Measurements from ENCODE around the gene CRYGN.

The CRYGN gene

DNA sequence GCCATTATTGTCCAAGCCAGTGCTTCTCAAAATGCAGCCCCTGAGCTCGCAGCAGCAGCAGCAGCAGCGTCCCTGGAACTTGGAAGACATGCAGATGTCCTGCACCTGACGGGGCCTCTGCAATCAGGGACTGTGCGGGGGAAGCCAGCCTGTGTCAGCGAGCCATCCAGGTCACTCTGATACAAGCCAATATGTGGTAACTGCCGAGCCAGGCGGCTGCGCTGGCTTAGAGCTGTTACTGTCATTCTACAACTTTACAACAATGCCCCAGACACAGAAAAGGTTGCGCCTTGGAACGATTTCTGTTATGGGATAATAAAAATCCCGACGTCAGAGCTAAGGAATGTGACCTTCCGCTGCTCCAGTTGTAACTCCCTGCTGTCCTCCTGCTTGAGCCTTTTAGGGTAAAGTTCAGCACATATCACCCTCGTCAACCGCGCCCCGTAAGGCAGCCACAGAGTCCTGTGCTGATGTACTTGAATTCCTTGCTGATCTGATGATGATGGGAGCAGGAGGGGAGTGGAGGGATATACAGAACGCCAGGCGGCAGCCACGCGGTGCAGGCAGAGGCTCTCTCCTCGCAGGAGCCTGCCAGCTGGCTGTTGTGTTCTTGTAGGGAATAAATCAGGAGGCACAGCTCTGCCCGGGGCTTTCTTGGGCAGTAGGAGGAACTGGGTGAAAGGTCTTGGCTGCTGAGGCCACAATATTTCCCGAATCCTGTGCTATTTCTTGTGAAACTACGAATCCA lies 20.0 kb upstream of the CRYGN start:
- no peak for DNase-seq

DNA sequence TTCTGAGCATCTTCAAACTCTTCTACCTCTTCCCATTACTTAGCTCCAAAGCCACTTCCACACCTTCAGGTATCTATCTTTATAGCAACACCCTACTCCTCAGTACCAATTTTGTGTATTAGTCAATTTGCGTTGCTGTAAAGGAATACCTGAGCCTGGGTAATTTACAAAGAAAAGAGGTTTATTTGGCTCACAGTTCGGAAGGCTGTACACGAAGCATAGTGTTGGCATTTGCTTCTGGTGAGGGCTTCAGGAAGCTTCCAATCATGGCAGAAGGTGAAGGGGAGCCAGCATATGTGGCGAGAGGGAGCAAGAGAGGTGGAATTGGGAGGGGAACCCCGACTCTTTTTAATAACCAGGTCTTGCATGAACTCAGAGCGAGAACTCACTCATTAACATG lies 17.6 kb upstream of the CRYGN start:
- DNase-seq: no peak

DNA sequence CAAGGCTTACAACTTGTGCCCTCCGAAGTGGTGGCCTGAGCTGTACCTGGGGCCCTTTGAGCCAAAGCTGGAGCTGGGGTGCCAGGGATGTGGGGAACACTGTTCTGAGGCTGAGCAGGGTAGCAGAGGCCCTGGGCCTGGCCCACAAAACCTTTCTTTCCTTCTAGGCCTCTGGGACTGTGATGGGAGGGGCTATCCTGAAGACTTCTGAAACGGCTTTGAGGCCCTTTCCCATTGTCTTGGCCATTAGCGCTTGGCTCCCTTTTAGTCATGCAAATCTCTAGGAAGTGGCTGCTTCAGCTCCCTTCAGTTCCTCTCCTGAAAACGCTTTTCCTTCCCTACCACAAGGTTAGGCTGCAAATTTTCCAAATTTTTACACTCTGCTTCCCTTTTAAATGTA lies 16.8 kb upstream of the CRYGN start:
- no peak for DNase-seq

DNA sequence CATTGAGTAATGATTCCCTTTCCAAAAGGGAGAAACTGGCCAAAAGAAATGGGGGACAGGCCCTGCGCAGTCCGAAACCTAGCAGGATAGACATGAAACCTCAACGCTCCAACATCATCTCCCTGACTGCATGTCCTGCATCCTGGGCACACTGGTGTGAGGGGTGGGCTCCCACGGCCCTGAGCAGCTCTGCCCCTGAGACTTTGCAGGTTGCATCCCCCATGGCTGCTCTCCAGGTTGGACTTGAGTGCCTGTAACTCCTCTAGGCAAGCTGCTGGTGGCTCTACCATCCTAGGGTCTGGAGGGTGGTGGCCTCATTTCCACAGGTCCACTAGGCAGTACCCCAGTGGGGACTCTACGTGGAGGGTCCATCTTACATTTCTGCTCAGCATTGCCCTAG lies 16.3 kb upstream of the CRYGN start:
- DNase-seq: no peak

DNA sequence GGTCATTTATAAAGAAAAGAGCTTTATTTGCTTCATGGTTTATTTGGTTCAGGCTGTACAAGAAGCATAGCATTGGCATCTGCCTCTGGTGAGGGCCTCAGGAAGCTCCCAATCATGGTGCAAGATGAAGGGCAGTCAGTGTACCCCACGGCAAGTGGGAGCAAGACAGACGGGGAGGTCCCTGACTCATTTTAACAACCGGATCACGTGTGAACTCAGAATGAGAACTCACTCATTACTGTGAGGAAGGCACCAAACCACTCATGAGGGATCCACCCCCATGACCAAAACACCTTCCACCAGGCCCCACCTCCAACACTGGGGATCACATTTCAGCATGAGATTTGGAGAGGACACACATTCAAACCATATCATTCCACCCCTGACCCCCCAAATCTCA lies 15.7 kb upstream of the CRYGN start:
- DNase-seq: no peak

DNA sequence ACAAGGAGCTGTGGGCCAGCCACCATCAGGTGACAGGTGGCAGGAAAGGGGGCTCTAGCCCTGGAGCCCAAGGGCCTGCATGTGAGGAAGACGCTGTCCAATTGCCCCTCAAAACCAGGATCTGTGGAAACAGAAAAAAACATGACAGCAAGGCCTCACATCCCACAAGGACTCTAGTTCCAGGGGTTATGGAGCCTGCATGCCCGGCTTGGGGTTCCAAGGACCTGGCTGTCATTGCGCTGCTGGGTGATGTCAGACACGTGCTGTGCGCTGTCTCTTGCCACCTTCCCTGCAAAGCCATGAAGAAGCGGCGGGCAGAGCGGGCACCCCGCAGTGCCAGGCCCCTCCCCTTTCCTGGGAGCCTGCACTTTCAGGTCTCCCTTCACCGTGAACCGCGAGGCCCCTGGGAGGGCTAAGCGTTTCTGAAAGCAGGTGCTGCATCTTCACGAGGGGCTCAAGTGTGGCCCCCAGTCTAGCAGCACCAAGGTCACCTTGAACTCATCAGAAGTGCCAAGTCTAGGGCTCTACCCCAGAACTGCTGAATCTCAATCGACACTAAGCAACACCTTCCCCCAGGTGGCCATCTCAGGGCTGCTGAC lies 15.1 kb upstream of the CRYGN start:
- no peak for DNase-seq

DNA sequence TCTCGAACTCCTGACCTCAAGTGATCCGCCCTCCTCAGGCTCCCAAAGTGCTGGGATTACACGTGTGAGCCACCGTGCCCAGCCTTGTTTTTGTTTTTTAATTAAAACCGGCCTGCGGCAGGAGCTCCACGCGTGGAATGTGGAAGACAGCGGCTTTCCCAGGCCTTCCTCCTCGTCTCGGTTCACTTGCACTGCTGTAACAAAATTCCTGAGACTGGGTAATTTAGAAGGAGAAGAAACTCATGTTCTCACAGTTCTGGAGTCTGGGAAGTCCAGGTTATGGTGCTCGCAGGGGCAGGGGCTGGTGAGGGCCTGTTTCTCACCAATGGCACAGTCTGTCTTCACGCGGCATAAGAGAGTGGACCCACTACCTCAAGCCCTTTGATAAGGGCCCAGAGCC lies 14.4 kb upstream of the CRYGN start:
- no peak for DNase-seq

DNA sequence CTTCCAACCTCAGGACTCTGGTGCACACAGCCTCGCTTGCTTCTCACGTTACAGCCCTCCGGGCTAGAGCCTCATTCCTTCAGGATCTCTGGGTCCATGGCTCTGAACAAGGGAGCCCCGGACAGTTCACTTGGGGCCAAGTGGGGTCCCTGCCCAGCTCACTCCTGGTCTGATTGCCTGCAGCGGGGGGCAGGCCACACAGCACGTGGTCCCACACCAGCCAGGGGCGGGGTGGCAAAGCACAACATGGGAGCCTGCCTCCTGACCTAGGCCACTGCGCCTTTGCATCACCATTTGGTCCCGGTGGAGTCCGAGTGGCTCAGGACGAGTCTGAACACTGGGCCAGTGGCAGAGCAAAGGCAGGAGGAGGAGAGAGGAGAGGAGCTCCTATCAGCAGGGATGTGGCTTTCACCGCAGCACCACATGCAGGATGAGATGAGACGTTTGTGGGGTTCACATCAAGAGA lies 13.4 kb upstream of the CRYGN start:
- DNase-seq: no peak

DNA sequence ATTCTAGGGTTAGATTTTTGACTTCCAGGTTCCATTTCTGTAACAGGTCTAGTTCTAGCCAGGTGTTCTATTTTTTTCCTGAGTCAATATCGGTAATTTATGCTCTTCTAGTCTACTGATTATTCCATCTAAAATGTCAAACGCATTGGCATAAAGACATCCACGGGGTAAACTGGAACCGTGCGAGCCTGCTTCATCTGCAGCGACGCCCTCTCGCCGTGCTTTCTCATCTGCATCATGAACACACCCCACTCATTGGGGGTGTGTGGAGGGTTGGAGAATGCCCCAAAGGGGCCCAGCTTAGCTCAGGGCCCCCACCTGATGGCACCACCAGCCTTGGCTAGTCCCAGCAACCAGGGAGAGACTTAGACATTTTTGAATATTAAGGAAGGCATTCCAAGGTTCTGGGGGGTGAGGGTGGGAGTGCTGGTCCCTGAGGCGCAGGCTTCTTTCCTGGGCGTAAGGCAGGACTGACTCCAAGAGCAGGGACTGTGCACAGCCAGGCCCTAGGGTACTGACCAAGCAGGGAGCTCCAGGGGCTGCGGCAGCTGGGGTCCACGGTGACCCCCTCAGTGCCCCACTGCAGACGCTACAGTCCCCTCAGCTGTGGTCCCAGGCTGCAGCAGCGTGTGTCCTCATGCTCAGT lies 12.9 kb upstream of the CRYGN start:
- DNase-seq: no peak

DNA sequence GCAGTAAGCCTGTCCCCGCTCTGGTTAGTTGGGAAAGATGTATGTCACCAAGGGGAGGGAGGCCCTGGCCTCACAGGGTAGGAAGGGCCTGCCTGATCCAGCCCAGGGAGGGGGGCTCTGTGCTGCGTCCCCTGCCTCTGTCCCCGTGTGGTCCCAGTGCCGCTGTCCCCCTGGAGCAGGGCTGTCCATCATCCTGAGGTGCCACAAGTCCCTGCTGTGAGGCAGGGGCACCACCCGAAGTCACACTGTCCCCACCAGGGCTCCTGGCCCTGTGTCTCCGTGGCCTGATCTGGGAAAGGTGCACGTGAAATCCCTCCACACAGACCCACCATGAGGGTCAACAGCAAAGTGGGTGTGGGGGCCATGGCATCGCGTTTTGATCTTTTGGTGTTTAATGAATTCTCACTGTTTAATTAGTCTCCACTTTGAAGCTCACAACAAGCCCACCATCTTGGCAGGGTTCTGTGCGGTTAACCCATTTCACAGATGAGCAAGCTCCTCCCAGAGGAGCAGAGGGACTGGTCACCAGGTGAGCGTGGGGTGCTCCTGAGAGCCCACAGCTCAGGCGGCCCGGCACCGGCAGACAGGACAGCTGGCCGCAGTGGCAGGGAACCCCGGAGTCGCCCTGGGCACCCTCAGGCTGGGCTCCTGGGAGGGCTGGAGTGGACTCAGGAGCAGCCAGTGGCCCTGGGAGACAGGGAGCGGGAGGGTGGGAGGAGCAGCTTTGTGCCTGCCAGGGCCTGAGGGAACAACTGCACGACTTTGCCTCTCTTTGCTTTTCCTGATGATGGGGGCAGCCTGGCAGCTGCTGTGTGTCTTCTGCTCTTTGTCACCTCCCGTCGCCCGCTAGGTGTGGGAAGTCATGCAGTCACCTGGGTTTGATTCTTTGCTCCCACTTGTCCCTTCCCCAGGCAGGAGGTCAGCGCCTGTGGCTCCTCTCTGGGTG lies 12.0 kb upstream of the CRYGN start:
- DNase-seq: peak in 1 of 2 experiments; percentile 12

DNA sequence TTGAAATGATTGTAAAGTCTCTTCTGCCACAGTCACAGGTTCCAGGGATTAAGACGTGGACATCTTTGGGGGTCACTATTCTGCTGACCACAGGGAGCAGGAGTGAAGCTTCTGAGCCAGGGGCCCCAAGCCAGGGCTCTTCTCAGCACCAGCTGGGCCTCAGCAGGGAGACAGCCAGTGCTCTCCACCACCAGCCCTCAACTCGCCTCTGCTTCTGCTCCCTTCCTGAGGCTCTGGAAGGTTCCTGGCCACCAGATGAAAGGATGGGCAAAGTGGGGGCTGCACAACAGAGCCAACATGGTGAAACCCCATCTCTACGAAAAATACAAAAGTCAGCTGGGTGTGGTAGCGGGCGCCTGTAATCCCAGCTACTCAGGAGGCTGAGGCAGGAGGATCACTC lies 11.2 kb upstream of the CRYGN start:
- DNase-seq: no peak

DNA sequence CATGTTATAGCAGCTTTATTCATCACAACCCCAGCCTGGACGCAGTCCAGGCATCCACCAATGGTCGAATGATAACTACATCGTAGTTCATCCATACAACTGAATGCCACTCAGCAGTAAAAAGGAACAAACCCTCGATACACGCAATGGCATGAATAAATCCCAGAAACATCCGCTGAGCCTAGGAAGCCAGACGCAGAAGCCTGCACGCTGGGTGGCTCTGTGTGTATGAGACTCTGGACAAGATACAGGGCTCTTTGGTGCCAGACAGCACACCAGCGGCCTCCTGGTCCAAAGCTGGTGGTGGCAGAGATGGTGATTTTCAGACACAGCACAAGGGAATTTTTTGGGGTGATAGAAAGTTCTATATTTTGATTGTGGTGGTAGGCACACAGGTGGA lies 10.0 kb upstream of the CRYGN start:
- DNase-seq: no peak

DNA sequence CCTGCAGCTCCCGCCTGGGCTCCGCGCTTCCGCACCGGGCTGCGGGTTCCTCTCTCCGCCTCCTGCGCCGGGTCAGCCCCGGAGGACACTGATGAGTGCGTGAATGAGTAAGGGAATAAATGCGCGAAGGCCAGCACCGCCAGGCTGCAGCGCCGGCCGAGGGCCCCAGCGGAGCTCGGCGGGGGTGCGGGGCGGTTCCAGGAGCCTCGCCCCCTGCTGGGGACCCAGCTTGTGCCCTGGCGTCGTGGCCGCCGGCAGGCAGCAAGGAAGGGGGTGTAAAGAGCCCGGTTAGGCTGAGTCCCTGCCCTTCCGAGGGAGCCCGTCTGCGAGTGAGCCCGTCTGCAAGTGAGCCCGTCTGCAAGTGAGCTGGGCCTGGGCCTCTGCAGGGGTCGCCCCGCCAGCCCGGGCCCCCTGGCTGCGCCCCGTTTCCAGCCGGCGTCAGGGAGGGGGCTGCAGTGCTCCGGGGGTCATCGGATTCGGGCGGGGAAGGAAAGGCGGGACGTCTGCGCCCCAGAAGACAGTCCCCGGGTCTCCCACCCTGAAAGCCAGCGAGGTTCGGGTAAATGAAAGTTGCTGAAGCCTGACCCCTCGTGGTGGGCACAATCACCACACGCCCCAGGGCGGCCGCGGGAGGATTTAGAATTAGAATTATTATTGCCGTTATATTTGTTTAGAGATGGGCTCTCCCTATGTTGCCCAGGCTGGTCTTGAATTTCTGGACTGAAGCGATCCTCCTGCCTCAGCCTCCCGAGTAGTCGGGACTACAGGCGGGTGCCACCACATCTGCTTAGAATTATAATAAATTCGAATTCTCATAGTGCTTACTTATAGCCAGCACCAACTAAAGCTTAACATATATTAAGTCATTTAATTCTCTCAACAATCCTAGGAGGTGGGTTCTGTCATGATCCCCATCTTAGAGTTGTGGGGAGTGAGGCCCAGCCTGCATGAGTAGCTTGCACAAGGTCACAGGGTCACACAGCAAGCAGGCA lies 8.6 kb upstream of the CRYGN start:
- DNase-seq: peak; percentile 37 to 40

DNA sequence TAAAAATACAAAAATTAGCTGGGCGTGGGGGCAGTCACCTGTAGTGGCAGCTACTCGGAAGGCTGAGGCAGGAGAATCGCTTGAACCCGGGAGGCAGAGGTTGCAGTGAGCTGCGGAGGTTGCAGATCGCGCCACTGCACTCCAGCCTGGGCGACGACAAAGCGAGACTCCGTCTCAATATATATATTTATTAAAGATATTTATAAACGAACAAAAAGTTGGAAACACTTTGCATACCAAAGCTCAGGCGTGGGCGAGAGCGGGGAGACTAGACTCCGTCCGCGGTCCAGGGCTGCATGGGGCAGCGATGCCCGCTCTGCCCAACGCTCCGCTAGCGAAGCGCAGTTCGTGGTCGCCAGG lies 7.9 kb upstream of the CRYGN start:
- DNase-seq: no peak

DNA sequence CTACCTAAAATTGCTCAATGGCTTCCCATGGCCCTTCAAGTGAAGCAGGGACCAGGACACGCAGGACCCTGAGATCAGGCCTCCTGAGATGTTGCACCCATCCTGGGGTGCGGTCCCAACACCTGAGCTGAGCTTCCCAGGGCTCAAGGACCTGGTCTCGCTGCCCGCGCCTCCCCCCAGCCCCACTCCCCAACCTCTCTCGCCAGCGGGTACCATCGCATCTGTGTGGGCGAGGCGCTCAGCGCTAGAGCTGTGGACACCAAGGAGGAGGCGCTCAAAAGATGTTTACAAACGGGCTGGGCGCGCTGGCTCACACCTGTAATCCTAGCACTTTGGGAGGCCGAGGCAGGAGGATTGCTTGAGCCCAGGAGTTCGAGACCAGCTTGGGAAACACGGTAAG lies 7.4 kb upstream of the CRYGN start:
- no peak for DNase-seq

DNA sequence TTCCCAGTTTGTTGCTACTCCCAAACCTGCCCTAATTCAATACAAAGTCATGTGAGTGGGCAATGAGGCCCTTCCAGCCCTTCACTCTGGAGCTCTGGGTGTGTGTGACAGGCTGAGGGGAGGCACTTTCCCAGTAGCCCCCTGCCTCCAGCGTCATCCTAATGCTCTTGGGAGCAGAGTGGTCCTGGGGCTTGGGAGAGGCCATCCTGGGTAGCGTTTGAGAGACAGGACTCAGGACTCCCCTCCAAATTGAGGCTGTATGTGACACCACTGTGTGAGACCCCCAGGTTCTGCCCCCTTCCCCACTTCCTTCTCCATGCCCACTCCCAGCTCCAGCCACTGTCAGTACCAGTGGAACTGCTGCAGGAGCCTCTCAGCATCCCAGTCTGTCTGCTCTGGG lies 6.5 kb upstream of the CRYGN start:
- no peak for DNase-seq

DNA sequence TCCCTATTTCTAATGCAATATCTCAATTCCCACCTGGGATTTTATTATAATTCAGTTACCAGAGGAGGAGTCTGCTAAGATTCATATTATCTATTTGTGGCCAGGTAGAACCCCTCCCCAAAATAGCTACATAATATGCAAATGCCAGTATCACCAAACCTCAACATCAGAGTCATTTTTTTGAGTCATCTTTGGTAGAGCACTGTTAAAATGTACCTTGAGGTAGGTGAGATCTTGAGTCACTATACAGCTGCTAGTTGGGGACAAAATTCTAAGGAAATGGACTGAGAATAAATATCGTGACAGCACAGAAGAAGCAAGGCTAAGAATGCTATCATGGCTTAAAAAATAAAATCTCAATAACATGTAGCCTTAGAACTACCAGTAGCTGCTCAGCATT lies 4.7 kb upstream of the CRYGN start:
- no peak for DNase-seq

DNA sequence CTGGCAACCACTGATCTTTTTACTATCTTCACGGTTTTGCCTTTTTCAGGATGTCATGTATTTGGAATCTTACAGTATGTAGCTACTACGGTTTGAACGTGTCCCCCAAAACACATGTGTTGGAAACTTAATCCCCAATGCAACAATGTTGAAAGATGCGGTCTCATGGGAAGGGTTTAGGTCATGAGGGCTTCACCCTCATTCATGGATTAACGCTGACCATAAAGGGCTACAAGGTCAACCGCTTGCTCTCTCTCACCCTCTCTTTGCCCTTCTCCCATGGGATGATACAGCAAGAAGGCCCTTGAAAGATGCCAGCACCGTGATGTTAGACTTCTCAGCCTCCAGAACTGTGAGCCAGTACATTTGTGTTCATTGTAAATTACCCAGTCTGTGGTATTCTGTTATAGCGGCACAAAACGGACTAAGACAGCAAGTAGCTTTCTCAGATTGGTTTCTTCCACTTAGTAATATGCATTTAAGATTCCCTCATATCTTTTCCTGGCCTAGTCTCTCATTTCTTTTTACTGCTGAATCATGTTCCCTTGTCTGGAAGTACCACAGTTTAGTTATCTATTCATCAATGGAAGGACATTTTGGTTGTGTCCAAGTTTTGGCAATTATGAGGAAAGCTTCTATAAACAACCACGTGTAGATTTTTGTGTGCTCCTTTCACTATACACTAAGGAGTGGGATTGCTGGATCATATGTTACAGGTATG lies 3.0 kb upstream of the CRYGN start:
- no peak for DNase-seq

DNA sequence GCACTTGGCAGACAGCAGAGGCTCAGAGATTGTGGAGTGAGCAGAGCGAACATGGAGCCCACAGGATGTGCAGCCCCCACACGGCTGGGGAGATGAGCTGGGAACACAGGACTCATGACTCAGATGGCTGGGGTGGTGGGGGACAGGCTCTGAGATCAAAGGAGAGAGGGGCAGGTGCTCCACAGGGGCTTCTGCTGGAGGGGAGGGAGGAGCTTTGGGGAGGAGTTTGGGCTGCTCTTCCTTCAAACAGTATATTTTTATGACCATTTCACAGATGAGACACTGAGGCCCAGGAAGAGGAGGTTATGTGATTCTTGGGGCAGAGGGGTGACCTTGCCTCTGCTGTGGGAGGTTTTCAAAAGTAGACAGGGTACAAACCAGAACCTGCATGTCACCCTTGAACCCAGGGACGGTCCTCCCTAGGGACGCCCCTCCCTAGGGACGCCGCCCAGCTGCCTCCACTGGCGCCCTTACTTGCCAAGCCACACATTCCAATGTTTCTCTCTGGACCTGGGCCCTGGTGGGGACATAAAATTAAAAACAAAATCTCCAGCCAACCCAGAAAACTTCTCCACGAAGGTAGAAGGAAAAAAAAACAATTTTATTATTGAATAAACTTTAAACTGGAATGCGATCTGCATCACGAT lies 981 bp upstream of the CRYGN start:
- DNase-seq: no peak

DNA sequence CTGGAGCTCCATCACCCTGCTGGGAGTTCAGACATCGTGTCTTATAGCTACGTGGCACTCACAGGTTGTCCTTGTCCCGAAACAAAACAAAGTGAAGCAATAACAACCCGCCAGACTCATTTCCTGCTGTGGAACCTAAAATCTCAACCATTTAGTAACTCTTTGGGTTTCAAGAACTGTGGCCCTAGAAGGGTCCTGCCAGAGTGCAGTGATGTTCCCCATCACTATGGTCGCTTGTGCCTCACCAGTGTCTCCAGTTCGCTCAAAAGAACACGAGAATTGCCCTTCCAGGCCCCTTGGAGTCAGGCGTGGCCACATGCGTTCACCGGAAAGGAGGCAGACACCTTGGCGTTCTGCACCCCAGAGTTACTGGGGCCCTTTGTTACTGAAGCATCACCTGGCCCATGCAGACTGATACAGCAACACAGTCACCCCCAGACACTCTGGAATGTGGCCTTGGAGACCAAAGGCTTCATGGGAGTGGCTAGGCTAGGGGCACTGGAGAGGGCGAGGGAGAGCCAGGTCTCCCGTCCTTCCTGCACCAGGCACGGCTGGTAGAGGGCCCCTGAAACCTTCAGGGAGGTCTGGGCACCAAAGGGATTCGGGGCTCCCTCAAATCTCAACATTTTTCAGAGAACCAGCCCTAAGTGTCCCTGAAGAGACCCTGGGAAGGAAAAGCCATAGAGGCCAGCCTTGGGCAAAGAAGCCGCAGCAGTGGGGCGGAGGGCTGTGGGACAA lies 908 bp downstream of the CRYGN start:
- no peak for DNase-seq
